Liver (tissue), 9 donors: ENCODE results near the gene PSAT1. TPM values are rescaled to one million over a fixed set of nuclear protein-coding genes. Genes with fewer than 3 reads are reported as not detected.

Experiments
- DNase-seq: peaks from one replicate; pipeline ENCODE4 v3.0.0-alpha.2; 2017; ENCODE audit warnings: low spot score
- H3K27ac ChIP-seq, 2 donors: one replicate each; pipeline ENCODE4 v1.7.0; 2013; ENCODE audit warnings: inconsistent platforms in 2 of 2, low read length in 2 of 2, control low read depth in 1 of 2, low read depth in 1 of 2, mild to moderate bottlenecking in 1 of 2
- H3K27me3 ChIP-seq, 4 donors: one replicate each; pipeline versions ENCODE4 v1.6.1 to v1.7.0; 2013; ENCODE audit warnings: low read length in 3 of 4, inconsistent platforms in 1 of 4, mild to moderate bottlenecking in 1 of 4, moderate library complexity in 1 of 4; ENCODE audit not compliant: control insufficient read depth in 4 of 4, insufficient read depth in 4 of 4
- H3K36me3 ChIP-seq, 4 donors: one replicate each; pipeline versions ENCODE4 v1.6.1 to v1.7.0; 2013; ENCODE audit warnings: low read length in 3 of 4, mild to moderate bottlenecking in 3 of 4, low read depth in 1 of 4, moderate library complexity in 1 of 4; ENCODE audit not compliant: control insufficient read depth in 4 of 4, insufficient read depth in 3 of 4
- H3K4me1 ChIP-seq, 4 donors: one replicate each; pipeline versions ENCODE4 v1.6.1 to v1.7.0; 2013; ENCODE audit warnings: low read length in 3 of 4, mild to moderate bottlenecking in 3 of 4, moderate library complexity in 1 of 4; ENCODE audit not compliant: control insufficient read depth in 4 of 4, insufficient read depth in 4 of 4
- H3K4me3 ChIP-seq, 3 donors: one replicate each; pipeline versions ENCODE4 v1.6.1 to v1.7.0; 2013; ENCODE audit warnings: low read length in 3 of 3, control low read depth in 1 of 3, low read depth in 1 of 3, mild to moderate bottlenecking in 1 of 3
- H3K9ac ChIP-seq, 2 donors: one replicate each; pipeline ENCODE4 v1.7.0; 2013; ENCODE audit warnings: low read length in 2 of 2, mild to moderate bottlenecking in 2 of 2, moderate library complexity in 2 of 2, control low read depth in 1 of 2, low read depth in 1 of 2
- H3K9me3 ChIP-seq, 4 donors: one replicate each; pipeline versions ENCODE4 v1.6.1 to v1.7.0; 2013; ENCODE audit warnings: low read length in 3 of 4; ENCODE audit not compliant: control insufficient read depth in 4 of 4
- EGR1 ChIP-seq, 2 donors: IDR thresholded peaks; 2 replicates each; pipeline ENCODE4 v1.6.1; 2016 to 2018; ENCODE audit warnings: antibody characterized with exemption in 2 of 2, low read depth in 2 of 2
- FOXA1 ChIP-seq: IDR thresholded peaks from 2 replicates; pipeline ENCODE4 v1.6.1; 2016; ENCODE audit warnings: antibody characterized with exemption
- GABPA ChIP-seq, 2 donors: IDR thresholded peaks in 1 of 2; conservative IDR thresholded peaks in 1 of 2; 2 replicates each; pipeline ENCODE4 v1.6.1; 2016; ENCODE audit warnings: antibody characterized with exemption in 2 of 2, mild to moderate bottlenecking in 1 of 2, moderate library complexity in 1 of 2
- HNF4A ChIP-seq, 2 donors: conservative IDR thresholded peaks; 2 replicates each; pipeline ENCODE4 v1.6.1; 2016; ENCODE audit warnings: antibody characterized with exemption in 2 of 2, mild to moderate bottlenecking in 2 of 2
- HNF4G ChIP-seq: IDR thresholded peaks from 2 replicates; pipeline ENCODE4 v1.6.1; 2016; ENCODE audit warnings: antibody characterized with exemption
- JUND ChIP-seq, 2 donors: IDR thresholded peaks; 2 replicates each; pipeline ENCODE4 v1.6.1; 2016; ENCODE audit warnings: antibody characterized with exemption in 2 of 2
- NR2F2 ChIP-seq: IDR thresholded peaks from 2 replicates; pipeline ENCODE4 v1.6.1; 2016; ENCODE audit warnings: antibody characterized with exemption
- RAD21 ChIP-seq, 2 donors: IDR thresholded peaks; 2 replicates each; pipeline ENCODE4 v1.6.1; 2016; ENCODE audit warnings: antibody characterized with exemption in 2 of 2, mild to moderate bottlenecking in 2 of 2
- SP1 ChIP-seq: IDR thresholded peaks from 2 replicates; pipeline ENCODE4 v1.6.1; 2018; ENCODE audit warnings: antibody characterized with exemption, mild to moderate bottlenecking
- TAF1 ChIP-seq: conservative IDR thresholded peaks from 2 replicates; pipeline ENCODE4 v1.6.1; 2016; ENCODE audit warnings: antibody characterized with exemption, mild to moderate bottlenecking
- YY1 ChIP-seq: IDR thresholded peaks from 2 replicates; pipeline ENCODE4 v1.6.1; 2016; ENCODE audit warnings: antibody characterized with exemption, mild to moderate bottlenecking
- WGBS: extraction: QIAGEN DNeasy Blood & Tissue Kit; methylation state at CpG from one replicate; pipeline ENCODE4 v1.1.7; 2013; 5-methylcytosine and 5-hydroxymethylcytosine counted together
- polyA plus RNA-seq, 2 donors: library from polyadenylated mRNA; stranded (reverse) in 1 of 2; unstranded in 1 of 2; fragments of 200-250 nt in 1 of 2; fragments of >200 nt in 1 of 2; fragmentation: Nextera tagmentation in 1 of 2; extraction: Ambion mirVana in 1 of 2; gene quantifications; one replicate each; pipeline versions ENCODE4 v1.2.1 to v1.2.3, GENCODE V29; 2013 to 2015
- total RNA-seq, 2 donors: library from RNA; depleted of rRNA; stranded (reverse); fragments of >200 nt; gene quantifications; one replicate each; pipeline ENCODE4 v1.2.3, GENCODE V29; 2014
- TF ChIP-seq, protein P1 (sequence below): IDR thresholded peaks from 2 replicates; pipeline ENCODE4 v1.6.1; 2016; ENCODE audit warnings: antibody characterized with exemption
- TF ChIP-seq, protein P2 (sequence below): IDR thresholded peaks from 2 replicates; pipeline ENCODE4 v1.6.1; 2016; ENCODE audit warnings: antibody characterized with exemption
- TF ChIP-seq, protein P3 (sequence below): fragments of 150-350 bp; IDR thresholded peaks from 2 replicates; pipeline ENCODE4 v1.5.1; 2017; ENCODE audit warnings: improper control_type of control experiment, low read depth, low read length; ENCODE audit not compliant: missing input control
- TF ChIP-seq, protein P4 (sequence below): IDR thresholded peaks from 2 replicates; pipeline ENCODE4 v1.6.1; 2016; ENCODE audit warnings: antibody characterized with exemption, mild to moderate bottlenecking
- donor health status: healthy.
- donor health status: healthy.
- donor health status: healthy.
- donor health status: healthy.
- donor health status: healthy.

Gene PSAT1
- total and polyA plus RNA-seq, 4 donors, result 28.0 to 156 (median 66.8) TPM

- TF ChIP-seq, protein P1, sequence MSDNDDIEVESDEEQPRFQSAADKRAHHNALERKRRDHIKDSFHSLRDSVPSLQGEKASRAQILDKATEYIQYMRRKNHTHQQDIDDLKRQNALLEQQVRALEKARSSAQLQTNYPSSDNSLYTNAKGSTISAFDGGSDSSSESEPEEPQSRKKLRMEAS, result no peak
- no peak for TF ChIP-seq HNF4A (conservative IDR thresholded peaks at IDR 0.05)
- no peak for TF ChIP-seq JUND (IDR thresholded peaks at IDR 0.05)
Observed at GRCh38 chr9:78295177-78295575, 1.7 kb upstream of the PSAT1 start (continued).

- peaks cover 6 to 67% (median 34%) of the 10 kb centered on the region in 4 donors for H3K4me1 ChIP-seq
- no peaks in the 10 kb centered on the region for H3K36me3 ChIP-seq
- no peak for DNase-seq
- H3K9me3 ChIP-seq, result no peaks in the 10 kb centered on the region
- TF ChIP-seq, protein P2, sequence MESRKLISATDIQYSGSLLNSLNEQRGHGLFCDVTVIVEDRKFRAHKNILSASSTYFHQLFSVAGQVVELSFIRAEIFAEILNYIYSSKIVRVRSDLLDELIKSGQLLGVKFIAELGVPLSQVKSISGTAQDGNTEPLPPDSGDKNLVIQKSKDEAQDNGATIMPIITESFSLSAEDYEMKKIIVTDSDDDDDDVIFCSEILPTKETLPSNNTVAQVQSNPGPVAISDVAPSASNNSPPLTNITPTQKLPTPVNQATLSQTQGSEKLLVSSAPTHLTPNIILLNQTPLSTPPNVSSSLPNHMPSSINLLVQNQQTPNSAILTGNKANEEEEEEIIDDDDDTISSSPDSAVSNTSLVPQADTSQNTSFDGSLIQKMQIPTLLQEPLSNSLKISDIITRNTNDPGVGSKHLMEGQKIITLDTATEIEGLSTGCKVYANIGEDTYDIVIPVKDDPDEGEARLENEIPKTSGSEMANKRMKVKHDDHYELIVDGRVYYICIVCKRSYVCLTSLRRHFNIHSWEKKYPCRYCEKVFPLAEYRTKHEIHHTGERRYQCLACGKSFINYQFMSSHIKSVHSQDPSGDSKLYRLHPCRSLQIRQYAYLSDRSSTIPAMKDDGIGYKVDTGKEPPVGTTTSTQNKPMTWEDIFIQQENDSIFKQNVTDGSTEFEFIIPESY, result peak; percentile 23
- TF ChIP-seq EGR1 (IDR thresholded peaks at IDR 0.05; ENCODE audit: low read depth in 2 of 2), result no peak
- TF ChIP-seq SP1, result no peak
- TF ChIP-seq HNF4A (conservative IDR thresholded peaks at IDR 0.05), result peak; percentile 38 to 67
- TF ChIP-seq, protein P3, sequence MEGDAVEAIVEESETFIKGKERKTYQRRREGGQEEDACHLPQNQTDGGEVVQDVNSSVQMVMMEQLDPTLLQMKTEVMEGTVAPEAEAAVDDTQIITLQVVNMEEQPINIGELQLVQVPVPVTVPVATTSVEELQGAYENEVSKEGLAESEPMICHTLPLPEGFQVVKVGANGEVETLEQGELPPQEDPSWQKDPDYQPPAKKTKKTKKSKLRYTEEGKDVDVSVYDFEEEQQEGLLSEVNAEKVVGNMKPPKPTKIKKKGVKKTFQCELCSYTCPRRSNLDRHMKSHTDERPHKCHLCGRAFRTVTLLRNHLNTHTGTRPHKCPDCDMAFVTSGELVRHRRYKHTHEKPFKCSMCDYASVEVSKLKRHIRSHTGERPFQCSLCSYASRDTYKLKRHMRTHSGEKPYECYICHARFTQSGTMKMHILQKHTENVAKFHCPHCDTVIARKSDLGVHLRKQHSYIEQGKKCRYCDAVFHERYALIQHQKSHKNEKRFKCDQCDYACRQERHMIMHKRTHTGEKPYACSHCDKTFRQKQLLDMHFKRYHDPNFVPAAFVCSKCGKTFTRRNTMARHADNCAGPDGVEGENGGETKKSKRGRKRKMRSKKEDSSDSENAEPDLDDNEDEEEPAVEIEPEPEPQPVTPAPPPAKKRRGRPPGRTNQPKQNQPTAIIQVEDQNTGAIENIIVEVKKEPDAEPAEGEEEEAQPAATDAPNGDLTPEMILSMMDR, result no peak
- no peak for TF ChIP-seq YY1
- TF ChIP-seq, protein P4, sequence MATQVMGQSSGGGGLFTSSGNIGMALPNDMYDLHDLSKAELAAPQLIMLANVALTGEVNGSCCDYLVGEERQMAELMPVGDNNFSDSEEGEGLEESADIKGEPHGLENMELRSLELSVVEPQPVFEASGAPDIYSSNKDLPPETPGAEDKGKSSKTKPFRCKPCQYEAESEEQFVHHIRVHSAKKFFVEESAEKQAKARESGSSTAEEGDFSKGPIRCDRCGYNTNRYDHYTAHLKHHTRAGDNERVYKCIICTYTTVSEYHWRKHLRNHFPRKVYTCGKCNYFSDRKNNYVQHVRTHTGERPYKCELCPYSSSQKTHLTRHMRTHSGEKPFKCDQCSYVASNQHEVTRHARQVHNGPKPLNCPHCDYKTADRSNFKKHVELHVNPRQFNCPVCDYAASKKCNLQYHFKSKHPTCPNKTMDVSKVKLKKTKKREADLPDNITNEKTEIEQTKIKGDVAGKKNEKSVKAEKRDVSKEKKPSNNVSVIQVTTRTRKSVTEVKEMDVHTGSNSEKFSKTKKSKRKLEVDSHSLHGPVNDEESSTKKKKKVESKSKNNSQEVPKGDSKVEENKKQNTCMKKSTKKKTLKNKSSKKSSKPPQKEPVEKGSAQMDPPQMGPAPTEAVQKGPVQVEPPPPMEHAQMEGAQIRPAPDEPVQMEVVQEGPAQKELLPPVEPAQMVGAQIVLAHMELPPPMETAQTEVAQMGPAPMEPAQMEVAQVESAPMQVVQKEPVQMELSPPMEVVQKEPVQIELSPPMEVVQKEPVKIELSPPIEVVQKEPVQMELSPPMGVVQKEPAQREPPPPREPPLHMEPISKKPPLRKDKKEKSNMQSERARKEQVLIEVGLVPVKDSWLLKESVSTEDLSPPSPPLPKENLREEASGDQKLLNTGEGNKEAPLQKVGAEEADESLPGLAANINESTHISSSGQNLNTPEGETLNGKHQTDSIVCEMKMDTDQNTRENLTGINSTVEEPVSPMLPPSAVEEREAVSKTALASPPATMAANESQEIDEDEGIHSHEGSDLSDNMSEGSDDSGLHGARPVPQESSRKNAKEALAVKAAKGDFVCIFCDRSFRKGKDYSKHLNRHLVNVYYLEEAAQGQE, result peak; percentile 49
- TF ChIP-seq JUND (IDR thresholded peaks at IDR 0.05), result no peak
- TF ChIP-seq HNF4G, result no peak
- no peak for TF ChIP-seq NR2F2
- no peak for TF ChIP-seq FOXA1
- peak overlapping the region in 2 of 3 donors; percentile 70 to 83 for H3K4me3 ChIP-seq
- 49% methylated on average over 6 of the region's 6 CpGs for WGBS
- H3K27ac ChIP-seq, result peak overlapping the region; percentile 69 to 79
- H3K9ac ChIP-seq, result peak overlapping the region; percentile 36 to 77
- H3K27me3 ChIP-seq, result no peaks in the 10 kb centered on the region
Observed at GRCh38 chr9:78295731-78296130, 1.2 kb upstream of the PSAT1 start.

DNA sequence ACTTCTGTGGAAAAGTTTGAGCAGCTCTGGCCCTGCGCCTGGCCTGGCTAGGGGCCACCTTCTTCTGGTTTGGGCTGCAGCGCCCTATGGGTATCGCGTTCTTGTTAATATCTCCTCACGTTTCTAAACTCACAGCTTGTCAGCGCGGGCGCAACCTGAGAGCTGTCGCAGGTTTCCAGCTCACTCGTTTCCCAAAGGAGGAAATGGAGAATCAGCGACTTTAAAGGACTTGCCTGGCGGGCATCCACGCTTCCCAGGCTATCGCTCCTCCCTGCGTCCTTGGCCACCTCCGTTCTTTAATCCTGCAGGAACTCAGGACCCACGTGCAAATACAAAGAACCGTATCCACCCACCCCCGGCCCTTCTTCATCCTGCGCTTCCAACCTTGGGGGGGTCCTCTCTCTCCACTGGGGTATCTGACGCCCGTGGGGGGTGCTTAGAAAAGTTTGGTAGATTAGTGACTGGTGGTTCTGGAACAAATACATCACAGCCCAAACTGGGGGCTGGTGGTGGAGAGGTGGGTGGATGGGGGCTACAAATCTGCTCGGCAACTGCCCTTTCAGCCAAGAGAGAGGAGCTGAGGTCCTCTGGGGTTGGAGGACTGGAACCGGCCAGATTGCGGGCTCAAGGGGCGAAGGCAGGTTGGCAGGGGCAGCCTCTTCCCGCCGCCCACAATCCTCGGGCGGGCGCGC lies 578 bp upstream of the PSAT1 start:
- peak overlapping the region; percentile 36 to 77 for H3K9ac ChIP-seq
- no peaks in the 10 kb centered on the region for H3K36me3 ChIP-seq
- 3% methylated on average over 32 of the region's 32 CpGs for WGBS
- H3K4me1 ChIP-seq, result peaks cover 8 to 71% (median 36%) of the 10 kb centered on the region in 4 donors
- no peak for DNase-seq
- peak overlapping the region; percentile 69 to 79 for H3K27ac ChIP-seq
- no peaks in the 10 kb centered on the region for H3K27me3 ChIP-seq
- peak overlapping the region; percentile 57 to 83 (median 70) for H3K4me3 ChIP-seq
- no peaks in the 10 kb centered on the region for H3K9me3 ChIP-seq
- TF ChIP-seq, protein P4, result no peak
- TF ChIP-seq EGR1 (IDR thresholded peaks at IDR 0.05; ENCODE audit: low read depth in 2 of 2), result no peak
- no peak for TF ChIP-seq JUND (IDR thresholded peaks at IDR 0.05)
- TF ChIP-seq SP1, result no peak
- TF ChIP-seq HNF4G, result no peak
- no peak for TF ChIP-seq FOXA1
- no peak for TF ChIP-seq RAD21 (IDR thresholded peaks at IDR 0.05)
- TF ChIP-seq TAF1, result no peak
- TF ChIP-seq GABPA (IDR thresholded peaks at IDR 0.05 in 1 of 2, conservative IDR thresholded peaks at IDR 0.05 in 1 of 2), result no peak
- TF ChIP-seq NR2F2, result no peak
- no peak for TF ChIP-seq YY1
- TF ChIP-seq HNF4A (conservative IDR thresholded peaks at IDR 0.05), result no peak
